ENCODE measurements around the gene DEPP1.

The DEPP1 gene

GRCh38 chr10:44993226-44993921 is 14.8 kb upstream of the DEPP1 start:
- DNase-seq, result no peak

GRCh38 chr10:44992732-44993225 is 14.2 kb upstream of the DEPP1 start:
- no peak for DNase-seq

- no peak for DNase-seq
These were observed 13.6 kb upstream of the DEPP1 start for GRCh38 chr10:44992070-44992731.

DNA sequence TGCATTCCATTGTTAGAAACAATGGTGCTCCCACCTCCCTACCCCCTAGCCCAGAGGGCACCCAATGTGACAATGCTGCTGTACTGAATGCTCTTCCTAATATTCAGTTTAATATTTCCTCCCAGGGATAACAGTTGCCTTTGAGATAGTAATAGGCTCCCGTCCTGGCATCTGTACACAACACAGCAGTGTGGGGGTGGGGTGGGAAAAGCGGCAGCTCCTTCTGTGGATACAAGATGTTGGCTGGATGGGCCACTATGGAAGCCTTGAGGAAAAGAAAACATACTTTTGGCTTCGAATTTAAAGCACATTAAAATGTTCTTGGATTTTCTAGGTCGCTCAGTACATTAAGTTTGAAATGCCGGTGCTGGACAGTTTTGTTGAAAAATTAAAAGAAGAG is 13.0 kb upstream of the DEPP1 start:
- DNase-seq, result no peak

DNA sequence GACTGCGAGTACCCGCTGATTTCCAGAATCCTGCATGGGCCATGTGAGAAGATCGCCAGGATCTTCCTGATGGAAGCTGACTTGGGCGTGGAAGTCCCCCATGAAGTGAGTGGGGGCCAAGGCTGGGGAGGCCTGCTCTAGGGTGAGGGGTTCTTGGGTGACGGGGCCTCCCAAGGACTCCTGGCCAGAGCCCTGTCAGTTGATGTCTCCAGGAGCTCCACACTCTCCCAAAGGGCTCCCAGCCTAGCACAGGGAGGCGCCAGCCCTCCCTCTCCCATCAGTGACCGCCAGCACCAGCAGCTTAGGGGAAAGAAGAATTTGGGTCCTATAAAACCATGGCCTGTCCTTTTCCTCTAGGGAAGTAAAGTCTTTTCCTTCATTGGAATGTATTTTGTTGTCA is 12.4 kb upstream of the DEPP1 start:
- no peak for DNase-seq

DNA sequence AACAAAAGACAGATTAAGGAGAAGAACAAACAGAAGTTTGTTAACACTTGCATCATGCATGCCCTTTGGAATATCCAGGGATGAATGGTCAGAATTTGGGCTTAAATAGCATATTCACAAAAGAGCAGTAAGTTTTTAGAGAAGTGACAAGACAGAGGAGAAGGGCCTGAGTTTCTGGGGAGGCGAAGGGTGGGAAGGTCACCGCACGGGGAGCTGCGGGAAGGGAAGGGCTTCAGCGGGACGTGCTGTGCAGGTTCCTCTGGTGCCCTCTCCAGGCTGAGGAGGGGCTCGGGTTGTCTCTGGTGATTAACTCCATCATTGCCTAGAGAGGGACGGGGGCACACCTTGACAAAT is 11.7 kb upstream of the DEPP1 start:
- DNase-seq, result no peak

DNA sequence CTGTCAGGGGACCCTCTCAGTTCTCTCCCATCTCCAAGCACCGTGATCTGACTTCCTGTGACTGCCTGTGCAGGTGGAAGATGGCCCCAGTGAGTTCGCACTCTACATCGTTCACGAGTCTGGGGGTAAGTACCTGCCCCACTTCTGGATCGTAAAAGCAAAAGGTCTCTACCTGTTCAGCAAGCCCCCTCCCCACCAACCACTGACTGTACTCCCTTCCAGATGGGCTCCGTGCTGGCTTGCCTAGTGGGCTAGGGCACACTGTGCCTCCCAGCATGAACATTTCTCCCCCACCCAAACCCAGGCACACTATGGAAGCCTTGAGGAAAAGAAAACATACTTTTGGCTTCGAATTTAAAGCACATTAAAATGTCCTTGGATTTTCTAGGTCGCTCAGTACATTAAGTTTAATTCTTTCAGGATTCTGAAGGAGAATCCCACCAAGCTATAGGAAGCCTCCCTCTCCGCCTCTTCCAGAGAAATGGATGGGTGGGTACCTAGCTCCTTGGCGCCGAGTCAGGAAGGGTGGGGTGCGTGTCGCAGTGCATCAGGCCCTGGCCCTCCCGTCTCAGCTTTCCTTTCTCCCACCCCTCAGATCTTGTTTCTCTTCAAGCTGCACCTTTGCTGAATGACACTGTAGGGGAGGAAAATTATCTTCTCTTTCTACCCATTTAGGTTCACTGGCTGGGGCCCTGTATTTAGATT is 11.1 kb upstream of the DEPP1 start:
- DNase-seq, result no peak

DNA sequence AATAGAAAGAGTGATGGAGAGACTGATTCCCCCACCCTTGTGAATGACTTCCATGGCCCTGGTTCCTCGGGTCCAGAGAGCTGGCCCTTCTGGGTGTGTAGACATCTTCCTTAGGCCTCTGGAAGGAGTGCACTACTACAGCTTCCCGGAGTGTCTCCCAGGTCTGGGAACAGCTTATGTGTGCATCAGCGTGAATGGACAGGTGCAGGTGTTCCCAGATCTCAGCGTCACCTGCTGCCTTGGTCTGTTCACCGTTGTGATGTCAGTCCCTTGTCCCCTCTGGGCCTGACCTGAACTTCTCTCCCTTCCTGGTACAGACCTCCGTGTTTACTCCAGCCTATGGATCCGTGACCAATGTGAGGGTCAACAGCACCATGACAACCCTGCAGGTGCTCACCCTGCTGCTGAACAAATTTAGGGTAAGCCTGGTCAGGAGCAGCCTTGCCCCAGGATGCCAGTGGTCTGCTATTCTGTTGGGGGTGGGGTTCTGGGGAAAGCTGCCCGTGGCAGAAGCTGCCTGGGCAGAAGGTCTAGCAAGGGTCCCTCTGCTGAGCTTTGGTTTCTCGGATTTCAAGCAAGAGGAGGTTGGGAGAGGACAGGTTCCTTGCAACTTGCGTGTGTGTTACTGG is 10.5 kb upstream of the DEPP1 start:
- DNase-seq, result no peak

DNA sequence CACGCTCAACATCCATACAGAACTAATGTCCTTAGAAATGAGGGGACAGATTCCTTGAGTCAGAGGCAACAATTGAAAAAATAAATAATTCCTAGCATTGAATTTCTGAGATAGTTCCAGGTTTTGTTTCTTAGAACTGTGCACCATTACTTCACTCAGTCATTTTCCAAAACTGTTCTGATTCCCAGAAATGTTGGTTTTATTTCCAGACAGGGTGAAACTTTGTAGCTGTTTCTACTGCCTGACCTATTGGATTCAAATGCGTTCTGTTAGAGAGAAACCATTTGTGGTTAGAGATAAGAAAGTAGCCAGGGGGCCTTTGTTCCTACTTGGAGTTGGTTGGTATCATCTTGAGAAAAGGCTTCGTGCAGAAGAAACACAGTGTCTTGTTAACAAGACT is 8.1 kb upstream of the DEPP1 start:
- no peak for DNase-seq

GRCh38 chr10:44986179-44986578 is 7.6 kb upstream of the DEPP1 start:
- no peak for DNase-seq

- DNase-seq, result no peak
These were observed 6.6 kb upstream of the DEPP1 start for GRCh38 chr10:44985175-44985681.

DNA sequence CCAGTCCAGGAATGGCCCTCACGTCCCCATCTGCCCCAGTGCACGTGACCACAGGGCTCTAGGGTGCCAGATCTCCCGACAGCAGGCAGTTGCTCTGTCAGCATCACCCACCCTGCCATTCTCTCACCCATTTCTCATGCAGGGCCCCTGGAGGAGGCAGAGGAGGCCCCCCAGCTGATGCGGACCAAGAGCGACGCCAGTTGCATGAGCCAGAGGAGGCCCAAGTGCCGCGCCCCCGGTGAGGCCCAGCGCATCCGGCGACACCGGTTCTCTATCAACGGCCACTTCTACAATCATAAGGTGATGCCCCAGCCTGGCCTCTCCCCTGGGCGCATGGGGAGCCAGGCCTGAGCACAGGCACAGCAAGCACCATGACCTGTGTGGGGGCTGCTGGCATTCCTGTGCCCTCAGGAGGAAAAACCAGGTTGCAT is 6.1 kb upstream of the DEPP1 start:
- no peak for DNase-seq

- DNase-seq, result no peak
These were observed 5.3 kb upstream of the DEPP1 start for GRCh38 chr10:44983895-44984278.

GRCh38 chr10:44983066-44983894 is 4.7 kb upstream of the DEPP1 start:
- DNase-seq, result no peak

DNA sequence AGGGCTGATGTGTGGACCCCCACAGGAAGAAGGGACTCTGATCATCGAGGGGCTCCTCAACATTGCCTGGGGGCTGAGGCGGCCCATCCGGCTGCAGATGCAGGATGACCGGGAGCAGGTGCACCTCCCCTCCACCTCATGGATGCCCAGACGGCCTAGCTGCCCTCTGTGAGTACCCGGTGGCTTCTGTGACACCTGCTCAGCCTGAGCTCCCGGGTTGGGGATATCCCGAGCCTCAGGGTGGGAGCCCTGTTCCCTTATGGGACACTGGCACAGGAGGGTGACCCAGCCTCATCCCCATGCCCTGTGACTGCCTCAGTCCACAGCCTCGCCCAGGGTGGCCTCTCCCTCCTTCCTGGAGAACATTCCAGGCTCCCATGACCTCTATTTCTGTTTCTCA is 3.9 kb upstream of the DEPP1 start:
- DNase-seq, result no peak

GRCh38 chr10:44982114-44982460 is 3.5 kb upstream of the DEPP1 start:
- DNase-seq, result no peak

DNA sequence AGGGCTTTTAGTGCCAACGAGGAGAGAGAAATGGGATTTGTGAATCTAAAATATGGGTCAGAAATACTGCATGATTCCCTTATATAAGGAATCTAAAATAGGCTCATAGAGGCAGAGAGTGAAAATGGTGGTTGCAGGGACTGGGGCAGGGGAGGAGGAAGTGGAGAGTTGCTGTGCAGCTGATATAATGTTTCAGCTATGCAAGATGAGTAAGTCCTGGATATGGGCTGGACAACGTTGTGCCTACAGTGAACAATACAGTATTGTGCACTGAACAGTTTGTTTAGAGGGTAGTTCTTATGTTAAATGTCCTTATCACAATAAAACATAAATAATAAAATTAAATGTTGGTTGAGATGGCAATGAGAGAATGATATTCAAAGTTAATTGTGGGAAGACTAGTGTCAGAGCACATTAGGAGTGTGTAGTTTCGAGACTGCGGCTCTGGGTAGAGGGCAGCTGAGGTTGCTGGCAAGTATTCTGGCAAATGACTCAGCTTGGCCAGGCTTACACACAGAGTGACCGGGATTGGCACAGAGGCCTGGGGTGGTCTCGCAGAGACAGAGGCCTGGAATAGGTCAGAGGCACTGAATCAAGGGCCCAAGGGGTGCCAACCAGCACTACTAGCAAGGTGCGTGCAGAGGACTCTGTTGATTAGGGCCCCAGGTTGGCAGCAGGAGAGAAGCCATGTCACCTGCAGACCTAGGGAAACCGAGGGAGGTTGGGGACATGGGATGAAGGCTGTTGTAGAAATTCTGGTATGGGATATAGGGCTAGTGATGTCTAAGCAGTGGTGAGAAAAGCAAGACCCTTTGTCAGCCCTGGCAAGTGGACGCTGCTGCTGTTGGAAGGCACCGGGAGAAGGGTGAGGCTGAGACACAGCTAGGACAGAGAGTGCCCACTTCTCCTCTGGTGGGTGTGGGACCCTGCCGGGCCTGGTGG is 2.8 kb upstream of the DEPP1 start:
- DNase-seq, result no peak

- no peak for DNase-seq
These were observed 1.9 kb upstream of the DEPP1 start for GRCh38 chr10:44980309-44981171.

- no peak for DNase-seq
These were observed 927 bp upstream of the DEPP1 start for GRCh38 chr10:44979281-44980191.
